ELR (cell line): ENCODE measurements around the gene PCDHB1.

ENCODE experiments used
- DNase-seq: peaks from one replicate; pipeline ENCODE4 v3.0.0-alpha.2; 2015; ENCODE audit warnings: low read depth

PCDHB1 gene, protein sequence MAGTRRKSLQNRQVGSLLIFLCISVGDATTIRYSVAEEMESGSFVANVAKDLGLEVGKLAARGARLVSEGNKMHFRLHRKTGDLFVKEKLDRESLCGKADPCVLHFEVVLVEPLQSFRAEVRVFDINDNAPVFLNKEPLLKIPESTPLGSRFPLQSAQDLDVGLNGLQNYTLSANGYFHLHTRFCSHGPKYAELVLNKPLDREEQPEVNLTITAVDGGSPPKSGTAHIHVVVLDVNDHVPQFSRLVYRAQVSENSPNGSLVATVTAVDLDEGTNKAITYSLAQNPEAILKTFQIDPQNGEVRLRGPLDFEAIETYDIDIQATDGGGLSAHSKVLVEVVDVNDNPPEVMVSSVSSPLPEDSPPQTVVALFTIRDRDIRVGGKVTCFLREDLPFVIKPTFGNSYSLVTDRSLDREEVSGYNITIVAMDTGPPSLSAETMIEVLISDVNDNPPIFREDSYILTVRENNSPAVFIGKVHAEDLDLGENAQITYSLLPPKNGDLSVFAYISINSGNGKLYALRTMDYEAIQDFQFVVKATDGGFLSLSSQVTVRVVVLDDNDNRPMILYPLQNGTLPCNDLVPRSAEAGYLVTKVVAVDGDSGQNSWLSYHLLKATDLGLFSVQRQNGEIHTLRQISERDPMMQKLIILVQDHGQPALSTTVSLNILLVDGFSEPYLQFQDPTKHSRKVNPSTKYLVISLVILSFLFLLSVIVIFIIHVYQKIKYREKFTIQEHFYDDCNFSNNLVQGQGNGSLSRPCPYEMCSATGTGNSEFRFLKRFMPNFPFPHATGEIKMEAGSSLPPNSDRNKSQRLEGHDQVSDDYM

GRCh38 chr5:141050622-141051520 is at the start of gene PCDHB1:
Gene PCDHB1, plus strand, starts transcription at chr5:141051374. Its CDS starts 97 bp downstream, at chr5:141051471.
- DNase-seq: no peak

- no peak for DNase-seq
Observed at GRCh38 chr5:141001446-141001843, 49.7 kb upstream of the PCDHB1 start.

- no peak for DNase-seq
Observed at GRCh38 chr5:141001844-141002604, 49.1 kb upstream of the PCDHB1 start.

DNA sequence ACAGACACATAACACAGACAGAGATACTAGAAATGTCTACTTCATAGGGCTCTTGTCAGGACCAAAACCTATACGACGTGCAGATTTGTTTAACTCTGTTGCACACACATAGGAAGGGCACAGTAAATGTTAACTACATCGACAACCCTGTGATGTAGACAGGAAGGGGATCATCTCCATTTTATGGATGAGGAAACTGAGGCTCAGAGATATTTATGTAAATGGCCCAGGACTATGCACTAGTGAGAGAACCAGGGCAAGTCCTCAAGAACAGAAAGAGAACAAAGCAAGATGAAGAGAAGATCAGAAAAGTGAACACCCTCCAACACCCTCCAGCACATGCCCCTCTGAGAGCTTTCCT is 48.6 kb upstream of the PCDHB1 start:
- no peak for DNase-seq

DNA sequence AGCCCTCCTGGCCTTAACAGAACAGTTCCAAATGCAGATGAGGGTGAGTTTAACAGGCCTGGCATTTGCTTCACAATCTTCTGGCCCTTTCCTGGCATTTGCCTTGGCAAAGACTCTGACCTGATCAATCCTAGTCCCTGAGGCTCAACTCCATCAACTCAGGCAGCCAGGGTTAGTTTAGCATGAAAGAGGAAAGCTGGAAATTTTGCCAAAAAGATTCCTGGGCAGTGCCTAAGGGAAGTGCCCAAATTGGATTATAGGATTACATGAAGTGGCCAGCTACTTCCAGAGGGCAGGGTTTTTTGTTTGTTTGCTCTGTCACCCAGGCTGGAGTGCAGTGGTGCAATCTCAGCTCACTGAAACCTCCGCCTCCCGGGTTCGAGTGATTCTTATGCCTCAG is 48.1 kb upstream of the PCDHB1 start:
- no peak for DNase-seq

GRCh38 chr5:141003791-141004611 is 47.2 kb upstream of the PCDHB1 start:
- no peak for DNase-seq

- DNase-seq: no peak
Observed at GRCh38 chr5:141007791-141008190, 43.4 kb upstream of the PCDHB1 start.

GRCh38 chr5:141010047-141010793 is 41.0 kb upstream of the PCDHB1 start:
- no peak for DNase-seq

- no peak for DNase-seq
Observed at GRCh38 chr5:141017943-141018342, 33.2 kb upstream of the PCDHB1 start.

- DNase-seq: no peak
Observed at GRCh38 chr5:141022384-141022783, 28.8 kb upstream of the PCDHB1 start.

DNA sequence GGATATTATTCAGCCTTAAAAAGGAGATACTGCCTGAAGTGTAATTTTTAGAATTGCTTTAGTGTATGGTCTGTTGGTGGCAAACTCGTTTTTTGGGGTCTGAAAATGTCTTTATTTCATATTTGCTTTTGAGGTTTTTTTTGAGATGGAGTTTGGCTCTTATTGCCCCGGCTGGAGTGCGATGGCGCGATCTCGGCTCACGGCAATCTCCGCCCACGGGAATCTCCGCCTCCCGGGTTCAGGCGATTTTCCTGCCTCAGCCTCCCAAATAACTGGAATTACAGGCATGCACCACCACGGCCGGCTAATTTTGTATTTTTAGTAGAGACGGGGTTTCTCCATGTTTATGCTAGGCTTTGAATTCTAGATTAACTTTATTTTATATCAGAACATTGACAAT is 20.2 kb upstream of the PCDHB1 start:
- no peak for DNase-seq

- no peak for DNase-seq
Observed at GRCh38 chr5:141032626-141033025, 18.5 kb upstream of the PCDHB1 start.

DNA sequence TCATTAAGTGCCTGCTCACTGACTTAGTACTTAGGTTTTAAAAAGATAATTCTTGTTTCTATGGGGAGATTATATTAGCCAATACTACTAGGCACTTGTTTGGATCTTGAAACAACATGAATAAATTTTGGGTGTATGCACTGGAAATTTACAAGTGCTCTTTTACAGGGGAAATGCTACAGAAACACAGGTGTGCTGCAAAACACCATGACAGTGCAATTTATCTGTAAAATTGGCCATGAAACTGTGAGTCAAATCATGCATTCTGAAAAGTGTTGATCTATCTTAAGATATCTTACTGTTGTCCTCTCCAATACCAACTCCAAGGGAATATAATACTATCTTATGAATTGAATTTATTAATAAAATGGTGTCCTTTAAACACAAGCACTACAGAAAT is 12.1 kb upstream of the PCDHB1 start:
- DNase-seq: no peak

- DNase-seq: no peak
Observed at GRCh38 chr5:141039517-141039916, 11.7 kb upstream of the PCDHB1 start.

DNA sequence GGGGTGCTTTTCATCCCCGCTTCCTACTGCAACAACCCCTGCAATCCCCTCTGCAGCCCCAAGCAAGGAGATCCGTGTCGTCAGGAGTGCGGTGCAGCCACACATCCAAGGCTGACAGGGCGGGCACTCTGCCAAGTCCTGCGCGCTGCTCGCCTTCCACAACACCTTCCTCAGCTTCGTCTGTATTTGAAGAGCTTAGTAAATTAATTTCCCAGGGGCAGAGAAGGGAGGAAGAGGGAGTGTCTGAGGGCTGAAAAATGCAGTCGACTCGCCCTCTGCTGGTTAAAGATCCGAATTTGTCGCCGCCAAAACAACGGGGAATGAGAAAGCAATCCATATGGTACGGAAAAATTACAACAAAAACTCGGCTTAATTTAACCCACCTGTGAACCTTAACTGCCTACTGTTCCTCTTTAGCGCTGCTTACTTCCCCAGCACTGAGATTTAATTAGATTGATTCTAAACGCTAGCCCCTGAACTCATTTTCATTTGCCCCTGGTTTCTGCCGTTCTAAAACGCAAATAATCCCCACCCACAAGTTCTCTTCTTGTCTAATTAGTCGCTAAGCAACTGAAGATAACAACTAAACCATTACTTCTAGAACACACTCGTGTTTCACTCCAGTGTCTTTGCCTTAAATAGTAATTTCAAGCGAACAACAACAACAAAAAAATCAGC is 10.9 kb upstream of the PCDHB1 start:
- DNase-seq: no peak

DNA sequence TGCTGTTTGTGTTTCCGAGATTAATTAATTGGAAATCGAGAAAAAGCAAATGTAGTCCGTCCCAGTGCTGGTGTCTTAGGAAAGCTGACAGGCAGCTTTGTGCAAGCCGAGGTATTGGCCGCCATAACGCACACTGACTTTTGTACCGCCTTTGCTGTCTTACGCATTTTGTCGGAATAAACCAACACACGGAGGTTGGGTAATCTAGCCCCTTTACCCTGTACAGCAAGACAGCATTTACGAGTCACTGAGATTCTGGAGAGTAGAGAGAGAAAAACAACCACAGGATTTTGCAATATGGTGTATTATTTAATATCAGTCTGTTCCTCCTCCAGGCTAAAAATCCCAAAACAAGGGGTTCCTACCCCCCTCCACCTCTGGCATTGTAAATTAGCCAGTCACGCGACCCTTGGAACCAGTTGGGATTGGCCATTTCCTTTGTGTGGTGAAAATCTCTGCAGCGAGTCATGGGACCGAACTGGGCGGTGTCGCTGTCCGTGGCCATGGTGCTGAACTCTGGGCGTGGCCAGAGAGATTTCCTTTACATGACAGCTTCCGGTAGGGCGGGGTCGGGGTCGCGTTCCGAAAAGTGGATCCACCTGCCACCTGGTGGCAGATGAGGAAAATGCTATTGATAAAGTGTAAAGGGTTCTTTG is 10.3 kb upstream of the PCDHB1 start:
- peak; percentile 73 for DNase-seq

DNA sequence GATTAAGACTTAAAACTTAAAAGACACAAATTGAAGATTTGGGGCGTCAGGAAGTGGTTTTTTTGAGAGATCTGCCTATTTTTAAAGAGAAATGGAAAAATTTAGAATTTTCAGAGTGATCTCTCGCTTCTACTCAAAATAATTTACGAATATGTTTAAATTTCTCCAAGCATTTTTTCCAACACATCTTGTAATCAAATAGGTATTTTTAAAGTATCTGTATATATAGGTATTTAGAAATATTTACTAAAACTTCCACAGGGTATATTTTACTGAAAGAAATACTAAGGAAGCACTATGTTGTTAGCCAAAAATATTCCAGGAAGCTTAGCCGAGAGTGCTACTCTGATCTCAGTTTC is 9.8 kb upstream of the PCDHB1 start:
- no peak for DNase-seq

DNA sequence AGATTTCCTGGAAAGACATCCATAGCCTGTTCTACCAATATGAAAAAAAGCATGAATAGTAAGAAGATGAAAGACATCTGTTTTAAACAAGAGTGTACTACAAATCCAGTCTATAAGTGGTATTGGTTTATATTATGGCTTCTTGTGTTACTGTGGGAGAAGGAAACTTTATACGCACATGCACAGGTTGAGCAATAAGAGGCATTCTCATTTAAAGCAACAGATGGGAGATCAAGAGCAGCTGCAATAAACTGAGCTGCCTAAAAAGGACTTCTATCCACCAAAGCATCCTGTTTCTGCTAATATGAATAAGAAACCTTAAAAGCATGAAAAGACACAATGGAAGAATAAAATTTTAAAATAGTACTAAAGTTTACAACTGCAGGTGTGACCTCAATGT is 8.6 kb upstream of the PCDHB1 start:
- no peak for DNase-seq

DNA sequence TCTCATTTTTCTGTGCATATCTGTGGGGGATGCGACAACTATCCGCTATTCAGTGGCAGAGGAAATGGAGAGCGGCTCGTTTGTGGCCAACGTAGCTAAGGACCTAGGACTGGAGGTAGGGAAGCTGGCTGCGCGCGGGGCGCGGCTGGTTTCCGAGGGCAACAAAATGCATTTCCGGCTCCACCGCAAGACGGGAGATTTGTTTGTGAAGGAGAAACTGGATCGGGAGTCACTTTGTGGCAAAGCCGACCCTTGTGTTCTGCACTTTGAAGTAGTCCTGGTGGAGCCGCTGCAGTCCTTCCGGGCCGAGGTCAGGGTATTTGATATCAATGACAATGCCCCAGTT is 320 bp downstream of the PCDHB1 start:
- no peak for DNase-seq
